ENCODE data around the gene BACH1. TPM values are rescaled to one million over a fixed set of nuclear protein-coding genes. Genes with fewer than 3 reads are reported as not detected.

BACH1 gene
- total RNA-seq, 1 experiment from 2014 or later: 26.7 TPM

GRCh38 chr21:29305561-29305960, 6.8 kb downstream of the BACH1 start:
- no peak for DNase-seq (ENCODE audit: low read depth, low spot score)
- in situ Hi-C loops (cut with HindIII; ENCODE audit: low pct_unique_long_range_greater_than_20kb, low sequenced_read_pairs): no loop called here

GRCh38 chr21:29306920-29307319, 8.2 kb downstream of the BACH1 start:
- in situ Hi-C loops (cut with HindIII; ENCODE audit: low pct_unique_long_range_greater_than_20kb, low sequenced_read_pairs): no loop called here
- DNase-seq (ENCODE audit: low read depth, low spot score): no peak

GRCh38 chr21:29307718-29308455, 9.2 kb downstream of the BACH1 start:
- in situ Hi-C loops (cut with HindIII; ENCODE audit: low pct_unique_long_range_greater_than_20kb, low sequenced_read_pairs): no loop called here
- DNase-seq (ENCODE audit: low read depth, low spot score): no peak

- in situ Hi-C loops (cut with HindIII; ENCODE audit: low pct_unique_long_range_greater_than_20kb, low sequenced_read_pairs): no loop called here
- DNase-seq (ENCODE audit: low read depth, low spot score): no peak
These were observed 9.7 kb downstream of the BACH1 start for GRCh38 chr21:29308456-29308783.

- in situ Hi-C loops (cut with HindIII; ENCODE audit: low pct_unique_long_range_greater_than_20kb, low sequenced_read_pairs): no loop called here
These were observed 11.0 kb downstream of the BACH1 start for GRCh38 chr21:29309703-29310102.

GRCh38 chr21:29311802-29312201, 13.1 kb downstream of the BACH1 start:
- in situ Hi-C loops (cut with HindIII; ENCODE audit: low pct_unique_long_range_greater_than_20kb, low sequenced_read_pairs): no loop called here
- DNase-seq (ENCODE audit: low read depth, low spot score): no peak

More at GRCh38 chr21:29309703-29310102, 11.0 kb downstream of the BACH1 start:
- DNase-seq (ENCODE audit: low read depth, low spot score): no peak

GRCh38 chr21:29312981-29313380, 14.3 kb downstream of the BACH1 start:
- in situ Hi-C loops (cut with HindIII; ENCODE audit: low pct_unique_long_range_greater_than_20kb, low sequenced_read_pairs): no loop called here
- no peak for DNase-seq (ENCODE audit: low read depth, low spot score)

GRCh38 chr21:29313662-29314408, 15.1 kb downstream of the BACH1 start:
- peak; percentile 26 for DNase-seq (ENCODE audit: low read depth, low spot score)
- in situ Hi-C loops (cut with HindIII; ENCODE audit: low pct_unique_long_range_greater_than_20kb, low sequenced_read_pairs): no loop called here

- in situ Hi-C loops (cut with HindIII; ENCODE audit: low pct_unique_long_range_greater_than_20kb, low sequenced_read_pairs): no loop called here
- DNase-seq (ENCODE audit: low read depth, low spot score): no peak
These were observed 16.5 kb downstream of the BACH1 start for GRCh38 chr21:29315131-29315749.

GRCh38 chr21:29316029-29316742, 17.5 kb downstream of the BACH1 start:
- DNase-seq (ENCODE audit: low read depth, low spot score): no peak
- in situ Hi-C loops (cut with HindIII; ENCODE audit: low pct_unique_long_range_greater_than_20kb, low sequenced_read_pairs): no loop called here

- no peak for DNase-seq (ENCODE audit: low read depth, low spot score)
- in situ Hi-C loops (cut with HindIII; ENCODE audit: low pct_unique_long_range_greater_than_20kb, low sequenced_read_pairs): no loop called here
These were observed 18.1 kb downstream of the BACH1 start for GRCh38 chr21:29316806-29317205.

GRCh38 chr21:29318354-29318753, 19.6 kb downstream of the BACH1 start:
- in situ Hi-C loops (cut with HindIII; ENCODE audit: low pct_unique_long_range_greater_than_20kb, low sequenced_read_pairs): no loop called here
- no peak for DNase-seq (ENCODE audit: low read depth, low spot score)

- in situ Hi-C loops (cut with HindIII; ENCODE audit: low pct_unique_long_range_greater_than_20kb, low sequenced_read_pairs): no loop called here
These were observed 21.3 kb downstream of the BACH1 start for GRCh38 chr21:29320031-29320430.

GRCh38 chr21:29321217-29321616, 22.5 kb downstream of the BACH1 start:
- in situ Hi-C loops (cut with HindIII; ENCODE audit: low pct_unique_long_range_greater_than_20kb, low sequenced_read_pairs): no loop called here
- no peak for DNase-seq (ENCODE audit: low read depth, low spot score)

More at GRCh38 chr21:29320031-29320430, 21.3 kb downstream of the BACH1 start:
- no peak for DNase-seq (ENCODE audit: low read depth, low spot score)

GRCh38 chr21:29321932-29322928, 23.5 kb downstream of the BACH1 start:
- in situ Hi-C loops (cut with HindIII; ENCODE audit: low pct_unique_long_range_greater_than_20kb, low sequenced_read_pairs): no loop called here

GRCh38 chr21:29323189-29323588, 24.5 kb downstream of the BACH1 start:
- no peak for DNase-seq (ENCODE audit: low read depth, low spot score)
- in situ Hi-C loops (cut with HindIII; ENCODE audit: low pct_unique_long_range_greater_than_20kb, low sequenced_read_pairs): no loop called here

More at GRCh38 chr21:29321932-29322928, 23.5 kb downstream of the BACH1 start:
- no peak for DNase-seq (ENCODE audit: low read depth, low spot score)
